Measurements from ENCODE around the gene NAV1.
"Not testable (repeated sequence)": the region's sequence is repeated elsewhere in the genome, so short reads cannot be mapped to it uniquely, and the experiment has no call there.

NAV1 gene

GRCh38 chr1:201508809-201509208, 30.1 kb upstream of the NAV1 start:
- Mint-ChIP-seq H3K9me3 (no peaks in the 10 kb centered on the region), H3K27ac (no peak overlapping the region), H3K36me3 (ENCODE audit: low read depth) (peaks cover 14% of the 10 kb centered on the region), H3K4me1 (ENCODE audit: low read depth) (peaks cover 57% of the 10 kb centered on the region), H3K27me3 (no peaks in the 10 kb centered on the region), H3K4me3 (no peak overlapping the region)
- intact Hi-C loops (cut with micrococcal nuclease): no loop called here

DNA sequence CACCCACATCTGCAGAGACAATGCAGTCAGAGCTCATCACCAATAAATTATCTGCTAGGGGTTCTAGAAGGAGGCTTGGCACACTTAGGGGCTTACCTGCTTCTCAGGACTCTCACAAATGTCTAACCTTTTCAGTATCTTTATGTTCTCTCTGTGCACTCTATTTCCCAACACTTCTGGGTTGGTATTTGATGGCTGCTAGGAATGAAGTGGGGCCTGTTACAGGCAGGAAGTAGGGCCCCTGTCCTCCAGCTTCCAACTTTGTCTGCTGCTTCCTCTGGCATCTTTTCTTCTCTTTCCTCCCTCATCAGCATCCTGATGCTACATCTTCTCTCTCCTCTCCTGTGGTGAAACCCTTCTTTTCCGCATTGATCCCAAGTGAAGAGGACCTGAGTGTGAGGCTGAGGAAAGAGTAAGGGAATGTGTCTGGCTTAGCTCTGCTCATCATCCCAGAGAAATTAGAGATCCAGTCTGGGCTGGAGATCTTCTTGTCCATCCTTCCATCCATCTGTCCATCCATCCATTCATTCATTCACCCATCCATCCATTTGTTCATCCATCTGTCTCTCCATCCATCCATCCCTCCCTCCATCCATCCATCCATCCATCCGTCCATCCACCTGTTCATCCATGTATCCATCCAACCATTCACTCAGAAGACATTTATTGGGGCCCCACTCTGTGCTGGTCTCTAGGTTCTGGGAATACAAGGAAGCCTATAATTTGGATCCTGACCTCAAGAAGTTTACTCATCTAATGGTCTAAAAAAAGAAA, 29.1 kb upstream of the NAV1 start:
- Mint-ChIP-seq H3K27me3 (no peaks in the 10 kb centered on the region), H3K9me3 (no peaks in the 10 kb centered on the region), H3K4me1 (ENCODE audit: low read depth) (peaks cover 56% of the 10 kb centered on the region), H3K4me3 (no peak overlapping the region), H3K36me3 (ENCODE audit: low read depth) (peaks cover 18% of the 10 kb centered on the region), H3K27ac (no peak overlapping the region)
- intact Hi-C loops (cut with micrococcal nuclease): no loop called here

DNA sequence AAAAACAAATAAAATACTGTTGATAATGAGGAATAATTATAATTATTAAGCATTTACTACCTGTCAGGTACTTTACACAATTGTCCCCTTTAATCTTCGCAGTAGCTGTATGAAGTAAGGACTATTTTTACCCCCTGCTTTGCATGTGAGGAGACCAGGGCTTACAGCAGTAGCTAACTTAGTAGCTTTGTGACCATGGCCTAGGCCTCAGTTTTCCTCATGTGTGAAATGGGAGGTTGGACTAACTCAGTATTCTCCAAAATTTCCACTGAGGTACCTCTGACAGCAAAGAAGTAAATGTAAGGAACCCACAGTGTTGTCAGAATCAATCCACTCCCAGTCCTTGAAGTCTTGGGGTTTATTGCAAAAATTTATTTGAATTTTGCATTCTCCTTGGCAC, 28.2 kb upstream of the NAV1 start:
- intact Hi-C loops (cut with micrococcal nuclease): no loop called here
- Mint-ChIP-seq H3K36me3 (ENCODE audit: low read depth) (peaks cover 26% of the 10 kb centered on the region), H3K27me3 (no peaks in the 10 kb centered on the region), H3K4me3 (no peak overlapping the region), H3K4me1 (ENCODE audit: low read depth) (peaks cover 47% of the 10 kb centered on the region), H3K9me3 (no peaks in the 10 kb centered on the region), H3K27ac (no peak overlapping the region)

GRCh38 chr1:201511396-201511940, 27.5 kb upstream of the NAV1 start:
- peaks cover 40% of the 10 kb centered on the region for H3K4me1 Mint-ChIP-seq (ENCODE audit: low read depth)
- no peaks in the 10 kb centered on the region for H3K9me3 Mint-ChIP-seq
- intact Hi-C loops (cut with micrococcal nuclease): no loop called here
- peak overlapping the region; percentile 79 for H3K27ac Mint-ChIP-seq
- no peaks in the 10 kb centered on the region for H3K27me3 Mint-ChIP-seq
- no peak overlapping the region for H3K4me3 Mint-ChIP-seq
- H3K36me3 Mint-ChIP-seq (ENCODE audit: low read depth): peaks cover 24% of the 10 kb centered on the region

DNA sequence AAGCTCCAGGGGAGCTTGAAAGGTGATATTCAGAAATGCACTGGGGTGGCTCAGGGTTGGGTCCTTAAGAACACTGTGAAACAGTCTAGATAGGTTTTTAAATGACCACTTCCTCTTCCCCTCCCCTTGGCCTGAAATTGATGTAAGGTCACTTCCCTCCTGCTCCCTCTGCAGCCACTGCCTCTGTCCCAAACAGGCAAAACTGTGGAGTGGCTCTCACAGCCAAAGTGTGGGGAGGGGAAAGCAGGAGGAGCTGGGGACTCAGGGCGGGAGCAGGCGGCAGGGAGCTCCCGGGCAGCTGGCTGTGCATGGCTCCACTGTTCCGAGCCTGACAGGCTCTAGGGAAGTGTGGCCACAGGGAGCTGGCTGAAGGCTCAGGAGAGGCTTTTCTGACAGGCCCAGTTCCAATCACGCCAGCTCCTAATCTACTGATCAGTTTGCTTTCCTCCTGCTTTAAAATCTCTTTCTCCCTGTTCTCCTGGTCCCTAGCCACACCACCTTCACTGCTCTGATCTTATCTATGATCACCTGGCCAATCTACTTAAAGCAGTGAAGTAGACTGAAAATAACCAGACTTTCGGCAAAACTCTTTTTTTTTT, 26.9 kb upstream of the NAV1 start:
- no peaks in the 10 kb centered on the region for H3K27me3 Mint-ChIP-seq
- peaks cover 22% of the 10 kb centered on the region for H3K36me3 Mint-ChIP-seq (ENCODE audit: low read depth)
- H3K9me3 Mint-ChIP-seq: no peaks in the 10 kb centered on the region
- peaks cover 39% of the 10 kb centered on the region for H3K4me1 Mint-ChIP-seq (ENCODE audit: low read depth)
- H3K27ac Mint-ChIP-seq: peak overlapping the region; percentile 79
- H3K4me3 Mint-ChIP-seq: no peak overlapping the region
- intact Hi-C loops (cut with micrococcal nuclease): no loop called here

DNA sequence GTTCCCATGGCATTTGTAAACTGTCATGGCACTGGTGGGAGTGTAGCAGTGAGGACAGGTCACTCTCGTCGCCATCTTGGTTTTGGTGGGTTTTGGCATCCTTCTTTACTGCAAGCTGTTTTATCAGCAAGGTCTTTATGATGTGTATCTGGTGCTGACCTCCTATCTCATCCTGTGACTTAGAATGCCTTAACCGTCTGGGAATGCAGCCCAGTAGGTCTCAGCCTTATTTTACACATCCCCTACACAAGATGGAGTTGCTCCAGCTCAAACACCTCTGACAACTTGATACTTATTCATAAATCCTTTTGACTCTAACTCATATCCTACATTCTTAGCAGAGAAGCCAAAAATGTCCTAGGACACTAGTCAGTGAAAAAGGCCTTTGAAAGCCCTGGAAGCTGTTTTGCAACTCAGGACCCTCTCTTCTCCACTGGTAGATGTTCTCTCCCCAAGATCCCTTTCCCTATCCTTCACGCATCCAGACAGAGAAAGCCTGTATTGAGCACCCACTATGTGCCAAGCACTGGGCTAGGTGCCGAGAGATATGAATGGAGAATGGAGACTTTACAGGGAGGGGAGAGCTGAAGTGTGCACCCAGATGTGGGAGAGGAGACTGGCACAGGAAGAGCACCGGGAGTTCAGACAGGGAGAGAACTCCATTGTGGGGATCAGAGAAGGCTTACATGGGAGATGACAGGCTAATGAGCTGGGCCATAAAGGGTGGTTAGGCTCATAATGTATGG, 25.3 kb upstream of the NAV1 start:
- no peaks in the 10 kb centered on the region for H3K27me3 Mint-ChIP-seq
- intact Hi-C loops (cut with micrococcal nuclease): loop anchor here (1.0 kb wide), 2 partner anchors 31 to 65 kb away; no protein-coding TSS in a partner anchor
- no peak overlapping the region for H3K27ac Mint-ChIP-seq
- H3K36me3 Mint-ChIP-seq (ENCODE audit: low read depth): peaks cover 22% of the 10 kb centered on the region
- no peaks in the 10 kb centered on the region for H3K9me3 Mint-ChIP-seq
- H3K4me3 Mint-ChIP-seq: no peak overlapping the region
- H3K4me1 Mint-ChIP-seq (ENCODE audit: low read depth): peaks cover 36% of the 10 kb centered on the region

- Mint-ChIP-seq H3K4me3 (no peak overlapping the region), H3K27me3 (no peaks in the 10 kb centered on the region), H3K4me1 (ENCODE audit: low read depth) (peaks cover 30% of the 10 kb centered on the region), H3K36me3 (ENCODE audit: low read depth) (peaks cover 23% of the 10 kb centered on the region), H3K9me3 (no peaks in the 10 kb centered on the region), H3K27ac (no peak overlapping the region)
- intact Hi-C loops (cut with micrococcal nuclease): no loop called here
Measured at GRCh38 chr1:201514466-201514865, 24.5 kb upstream of the NAV1 start.

GRCh38 chr1:201515062-201515750, 23.7 kb upstream of the NAV1 start:
- Mint-ChIP-seq H3K27ac (no peak overlapping the region), H3K9me3 (no peaks in the 10 kb centered on the region), H3K36me3 (ENCODE audit: low read depth) (peaks cover 25% of the 10 kb centered on the region), H3K27me3 (no peaks in the 10 kb centered on the region), H3K4me1 (ENCODE audit: low read depth) (peaks cover 23% of the 10 kb centered on the region), H3K4me3 (no peak overlapping the region)
- intact Hi-C loops (cut with micrococcal nuclease): no loop called here

- H3K4me3 Mint-ChIP-seq: no peak overlapping the region
- H3K36me3 Mint-ChIP-seq (ENCODE audit: low read depth): peaks cover 29% of the 10 kb centered on the region
- no peak overlapping the region for H3K27ac Mint-ChIP-seq
- intact Hi-C loops (cut with micrococcal nuclease): no loop called here
- no peaks in the 10 kb centered on the region for H3K27me3 Mint-ChIP-seq
- no peaks in the 10 kb centered on the region for H3K9me3 Mint-ChIP-seq
- peaks cover 22% of the 10 kb centered on the region for H3K4me1 Mint-ChIP-seq (ENCODE audit: low read depth)
Measured at GRCh38 chr1:201515895-201516294, 23.0 kb upstream of the NAV1 start.

DNA sequence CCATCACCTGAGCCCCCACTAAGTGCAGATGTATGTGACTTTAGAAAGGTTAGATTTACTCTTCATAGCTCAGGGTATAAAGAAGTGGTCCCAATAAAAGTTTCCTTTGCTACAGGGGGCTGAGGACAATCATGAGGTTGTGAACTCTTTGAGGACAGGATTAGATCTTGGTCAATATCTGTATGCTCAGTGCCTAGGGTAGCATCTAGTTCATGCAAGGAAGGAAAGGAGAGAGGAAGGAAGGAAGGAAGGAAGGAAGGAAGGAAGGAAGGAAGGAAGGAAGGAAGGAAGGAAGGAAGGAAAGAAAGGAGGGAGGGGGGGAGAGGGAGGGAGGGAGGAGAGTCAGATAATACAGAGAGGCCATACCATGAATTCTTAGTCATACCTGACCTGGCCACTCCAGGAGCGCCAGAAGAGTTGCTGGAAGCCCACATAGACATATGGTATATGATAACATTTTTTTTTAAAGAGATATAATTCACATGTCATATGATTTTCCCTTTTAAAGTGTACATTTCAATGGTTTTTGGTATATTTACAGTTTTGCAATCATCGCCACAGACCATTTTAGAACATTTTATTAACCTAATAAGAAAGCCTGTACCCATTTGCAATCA, 22.3 kb upstream of the NAV1 start:
- Mint-ChIP-seq H3K27me3 (no peaks in the 10 kb centered on the region), H3K9me3 (no peaks in the 10 kb centered on the region), H3K36me3 (ENCODE audit: low read depth) (peaks cover 36% of the 10 kb centered on the region), H3K4me3 (no peak overlapping the region), H3K4me1 (ENCODE audit: low read depth) (peaks cover 19% of the 10 kb centered on the region), H3K27ac (no peak overlapping the region)
- intact Hi-C loops (cut with micrococcal nuclease): no loop called here

- H3K27ac Mint-ChIP-seq: peak overlapping the region; percentile 12
Measured at GRCh38 chr1:201517631-201518030, 21.3 kb upstream of the NAV1 start.

DNA sequence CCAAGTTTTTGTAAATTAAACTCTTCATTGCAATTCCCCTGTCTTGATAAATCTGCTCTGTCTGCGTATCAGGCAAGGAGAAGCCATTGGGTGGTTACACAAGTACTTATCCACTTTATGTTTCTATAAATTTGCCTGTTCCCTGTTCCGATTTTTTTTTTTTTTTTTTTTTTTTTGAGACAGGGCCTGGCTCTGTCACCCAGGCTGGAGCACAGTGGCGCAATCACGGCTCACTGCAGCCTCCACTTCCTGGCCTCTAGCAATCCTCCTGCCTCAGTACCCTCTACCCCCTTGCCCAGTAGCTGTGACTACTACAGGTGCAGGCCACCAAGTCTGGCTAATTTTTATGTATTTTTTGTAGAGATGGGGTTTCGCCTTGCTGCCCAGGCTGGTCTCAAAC, 20.9 kb upstream of the NAV1 start:
- H3K9me3 Mint-ChIP-seq: no peaks in the 10 kb centered on the region
- no peak overlapping the region for H3K4me3 Mint-ChIP-seq
- no peaks in the 10 kb centered on the region for H3K27me3 Mint-ChIP-seq
- peaks cover 8% of the 10 kb centered on the region for H3K4me1 Mint-ChIP-seq (ENCODE audit: low read depth)
- H3K36me3 Mint-ChIP-seq (ENCODE audit: low read depth): peaks cover 47% of the 10 kb centered on the region
- intact Hi-C loops (cut with micrococcal nuclease): no loop called here
- peak overlapping the region; percentile 12 for H3K27ac Mint-ChIP-seq

More at GRCh38 chr1:201517631-201518030, 21.3 kb upstream of the NAV1 start:
- Mint-ChIP-seq H3K4me1 (ENCODE audit: low read depth) (peaks cover 9% of the 10 kb centered on the region), H3K36me3 (ENCODE audit: low read depth) (peaks cover 46% of the 10 kb centered on the region), H3K4me3 (no peak overlapping the region), H3K9me3 (no peaks in the 10 kb centered on the region), H3K27me3 (no peaks in the 10 kb centered on the region)
- intact Hi-C loops (cut with micrococcal nuclease): no loop called here

DNA sequence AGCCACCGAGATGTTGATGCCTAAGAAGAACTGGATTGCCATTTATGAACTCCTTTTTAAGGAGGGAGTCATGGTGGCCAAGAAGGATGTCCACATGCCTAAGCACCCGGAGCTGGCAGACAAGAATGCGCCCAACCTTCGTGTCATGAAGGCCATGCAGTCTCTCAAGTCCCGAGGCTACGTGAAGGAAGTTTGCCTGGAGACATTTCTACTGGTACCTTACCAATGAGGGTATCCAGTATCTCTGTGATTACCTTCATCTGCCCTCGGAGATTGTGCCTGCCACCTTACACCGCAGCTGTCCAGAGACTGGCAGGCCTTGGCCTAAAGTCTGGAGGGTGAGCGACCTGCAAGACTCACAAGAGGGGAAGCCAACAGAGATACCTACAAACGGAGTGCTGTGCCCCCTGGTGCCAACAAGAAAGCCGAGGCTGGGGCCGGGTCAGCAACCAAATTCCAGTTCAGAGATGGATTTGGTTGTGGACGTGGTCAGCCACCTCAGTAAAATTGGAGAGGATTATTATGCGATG, 18.8 kb upstream of the NAV1 start:
- intact Hi-C loops (cut with micrococcal nuclease); H3K9me3 Mint-ChIP-seq; H3K27ac Mint-ChIP-seq; H3K27me3 Mint-ChIP-seq; H3K4me3 Mint-ChIP-seq: not testable (repeated sequence)
- H3K36me3 Mint-ChIP-seq (ENCODE audit: low read depth): peaks cover 46% of the 10 kb centered on the region
- H3K4me1 Mint-ChIP-seq (ENCODE audit: low read depth): peaks cover 13% of the 10 kb centered on the region

Measured in dendritic cell treated with granulocyte-macrophage colony-stimulating factor and Interleukin-4, amounts not matched to agents 40 ng/mL and 50 ng/mL, for 4 days (primary cell).